GM10847 (cell line): ENCODE data around the gene DCD.

Source experiments
- POLR2A ChIP-seq: IDR thresholded peaks from 2 replicates; pipeline ENCODE4 v1.6.1; 2011; ENCODE audit not compliant: insufficient read length; ENCODE audit errors: extremely low read depth

DCD gene

GRCh38 chr12:54648265-54648664, at the start of gene DCD:
Gene DCD, minus strand, starts transcription at chr12:54648365. Its CDS starts 62 bp downstream, at chr12:54648303.
- TF ChIP-seq POLR2A, result no peak

GRCh38 chr12:54697851-54698250, 49.7 kb upstream of the DCD start:
- TF ChIP-seq POLR2A, result no peak

GRCh38 chr12:54692353-54692752, 44.2 kb upstream of the DCD start:
- TF ChIP-seq POLR2A, result no peak

- TF ChIP-seq POLR2A, result no peak
Observed at GRCh38 chr12:54689984-54690383, 41.8 kb upstream of the DCD start.

GRCh38 chr12:54689034-54689372, 40.8 kb upstream of the DCD start:
- TF ChIP-seq POLR2A, result no peak

- TF ChIP-seq POLR2A, result no peak
Observed at GRCh38 chr12:54688309-54689033, 40.3 kb upstream of the DCD start.

- TF ChIP-seq POLR2A, result no peak
Observed at GRCh38 chr12:54684636-54685630, 36.8 kb upstream of the DCD start.

GRCh38 chr12:54683398-54683797, 35.2 kb upstream of the DCD start:
- no peak for TF ChIP-seq POLR2A

GRCh38 chr12:54682674-54683073, 34.5 kb upstream of the DCD start:
- TF ChIP-seq POLR2A, result no peak

GRCh38 chr12:54680374-54680773, 32.2 kb upstream of the DCD start:
- no peak for TF ChIP-seq POLR2A

GRCh38 chr12:54678131-54678530, 30.0 kb upstream of the DCD start:
- no peak for TF ChIP-seq POLR2A

- TF ChIP-seq POLR2A, result no peak
Observed at GRCh38 chr12:54667945-54668344, 19.8 kb upstream of the DCD start.

- TF ChIP-seq POLR2A, result no peak
Observed at GRCh38 chr12:54666008-54666407, 17.8 kb upstream of the DCD start.

GRCh38 chr12:54663603-54664002, 15.4 kb upstream of the DCD start:
- no peak for TF ChIP-seq POLR2A

GRCh38 chr12:54662026-54662425, 13.9 kb upstream of the DCD start:
- TF ChIP-seq POLR2A, result no peak

- TF ChIP-seq POLR2A, result no peak
Observed at GRCh38 chr12:54661048-54661447, 12.9 kb upstream of the DCD start.
